IPS-15b (cell line): ENCODE data around the gene GPATCH2.
"Not testable (repeated sequence)": the region's sequence is repeated elsewhere in the genome, so short reads cannot be mapped to it uniquely, and the experiment has no call there.

Experiments used
- H3K27me3 ChIP-seq: one replicate; pipeline ENCODE4 v1.6.1; 2013; ENCODE audit warnings: low read length; ENCODE audit not compliant: control insufficient read depth, insufficient read depth
- H3K36me3 ChIP-seq: one replicate; pipeline ENCODE4 v1.6.1; 2013; ENCODE audit warnings: low read length; ENCODE audit not compliant: control insufficient read depth, insufficient read depth
- H3K4me1 ChIP-seq: one replicate; pipeline ENCODE4 v1.6.1; 2013; ENCODE audit warnings: mild to moderate bottlenecking, low read length; ENCODE audit not compliant: control insufficient read depth, insufficient read depth
- H3K4me3 ChIP-seq: one replicate; pipeline ENCODE4 v1.5.1; 2013; ENCODE audit warnings: low read depth, low read length
- H3K9ac ChIP-seq: one replicate; pipeline ENCODE4 v1.6.1; 2013; ENCODE audit warnings: low read depth, mild to moderate bottlenecking, low read length
- H3K9me3 ChIP-seq: one replicate; pipeline ENCODE4 v1.6.1; 2013; ENCODE audit warnings: mild to moderate bottlenecking, low read length; ENCODE audit not compliant: control insufficient read depth, insufficient read depth

The GPATCH2 gene

GRCh38 chr1:217388522-217389065 is 242.3 kb downstream of the GPATCH2 start:
- H3K9ac ChIP-seq, result no peak overlapping the region
- peaks cover 17% of the 10 kb centered on the region for H3K27me3 ChIP-seq
- no peaks in the 10 kb centered on the region for H3K4me1 ChIP-seq
- H3K9me3 ChIP-seq, result no peaks in the 10 kb centered on the region
- H3K36me3 ChIP-seq, result no peaks in the 10 kb centered on the region
- no peak overlapping the region for H3K4me3 ChIP-seq

GRCh38 chr1:217381773-217382172 is 249.1 kb downstream of the GPATCH2 start:
- not testable (repeated sequence) for H3K9ac ChIP-seq, H3K9me3 ChIP-seq, H3K4me1 ChIP-seq, H3K4me3 ChIP-seq, H3K36me3 ChIP-seq
- H3K27me3 ChIP-seq, result peaks cover 50% of the 10 kb centered on the region

- H3K9ac ChIP-seq, H3K9me3 ChIP-seq, H3K36me3 ChIP-seq, H3K4me1 ChIP-seq, H3K4me3 ChIP-seq: not testable (repeated sequence)
- peaks cover 40% of the 10 kb centered on the region for H3K27me3 ChIP-seq
These were observed 251.1 kb downstream of the GPATCH2 start for GRCh38 chr1:217379804-217380203.

- H3K27me3 ChIP-seq, result peaks cover 39% of the 10 kb centered on the region
- H3K36me3 ChIP-seq, result no peaks in the 10 kb centered on the region
- H3K9me3 ChIP-seq, result no peaks in the 10 kb centered on the region
- no peak overlapping the region for H3K4me3 ChIP-seq
- H3K4me1 ChIP-seq, result peaks cover 6% of the 10 kb centered on the region
- H3K9ac ChIP-seq, result no peak overlapping the region
These were observed 251.6 kb downstream of the GPATCH2 start for GRCh38 chr1:217379336-217379735.
